KOPT-K1 (cell line): ENCODE measurements around the gene ABR.
"Not testable (repeated sequence)": the region's sequence is repeated elsewhere in the genome, so short reads cannot be mapped to it uniquely, and the experiment has no call there.

Source experiments
- H3K27ac ChIP-seq: fragments of 200-600 bp; sonication (generic); 2 replicates; pipeline ENCODE4 v1.5.1; 2016; ENCODE audit warnings: antibody characterized with exemption, mild to moderate bottlenecking, low read depth, low read length; ENCODE audit not compliant: poor library complexity, severe bottlenecking
- H3K36me3 ChIP-seq: fragments of 200-600 bp; sonication (generic); 2 replicates; pipeline ENCODE4 v1.5.1; 2017; ENCODE audit warnings: antibody characterized with exemption, mild to moderate bottlenecking, low read length, moderate library complexity; ENCODE audit not compliant: insufficient read depth
- H3K9me3 ChIP-seq: fragments of 200-600 bp; sonication (generic); 2 replicates; pipeline ENCODE4 v1.5.1; 2017; ENCODE audit warnings: antibody characterized with exemption, low read length, mild to moderate bottlenecking; ENCODE audit not compliant: insufficient read depth, poor library complexity, severe bottlenecking

ABR gene

GRCh38 chr17:980406-981291, 199.1 kb downstream of the ABR start:
- Histone ChIP-seq H3K27ac (no peak overlapping the region), H3K9me3 (no peaks in the 10 kb centered on the region), H3K36me3 (no peaks in the 10 kb centered on the region)

DNA sequence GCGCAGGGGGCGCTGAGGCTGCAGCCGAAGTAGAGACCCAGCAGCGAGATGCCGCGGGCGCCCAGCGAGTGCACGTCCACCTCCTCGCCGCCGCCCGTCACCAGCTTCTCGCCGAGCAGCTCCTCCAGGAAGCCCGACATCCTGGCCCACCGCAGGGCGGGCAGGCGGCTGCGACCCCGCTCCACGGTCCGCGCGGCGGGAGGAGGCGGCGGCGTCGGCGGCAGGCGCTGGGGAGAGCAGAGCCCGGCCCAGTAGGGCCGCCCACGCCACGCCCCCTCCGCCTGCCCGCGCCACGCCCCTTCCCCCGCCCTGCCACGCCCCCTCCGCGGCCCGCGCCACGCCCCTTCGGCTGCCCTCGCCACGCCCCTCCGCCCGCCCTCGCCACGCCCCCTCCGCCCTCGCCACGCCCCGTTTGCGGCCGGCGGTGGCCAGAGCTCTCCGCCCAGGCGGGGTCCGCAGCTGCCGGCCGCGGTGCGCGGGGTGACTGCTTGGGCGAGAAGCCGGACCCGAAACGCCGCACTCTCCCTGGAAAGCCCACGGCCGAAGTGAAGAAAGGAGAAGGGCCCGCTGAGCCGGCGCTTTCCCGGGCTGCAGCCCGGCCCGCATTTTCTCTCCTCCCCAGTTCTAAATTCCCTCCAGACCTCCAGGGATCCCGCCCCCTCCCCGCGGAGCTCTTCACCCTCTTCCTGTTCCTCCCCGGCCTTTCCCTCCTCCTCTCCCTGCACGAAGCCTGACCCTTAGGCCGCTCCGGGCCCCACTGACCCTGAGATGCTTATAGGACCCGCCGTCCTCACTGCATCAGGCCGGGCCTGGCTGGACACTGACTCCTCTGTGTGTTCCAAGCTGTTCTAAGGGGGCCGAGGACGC, 200.0 kb downstream of the ABR start, which contains the start of gene NXN:
Gene NXN, minus strand, starts transcription at position 238 of the 867 bp plus-strand sequence.
- H3K27ac ChIP-seq, result no peak within 1 kb of the TSS
- no peaks in the 10 kb centered on the region for H3K9me3 ChIP-seq
- H3K36me3 ChIP-seq, result no peaks in the 10 kb centered on the region

DNA sequence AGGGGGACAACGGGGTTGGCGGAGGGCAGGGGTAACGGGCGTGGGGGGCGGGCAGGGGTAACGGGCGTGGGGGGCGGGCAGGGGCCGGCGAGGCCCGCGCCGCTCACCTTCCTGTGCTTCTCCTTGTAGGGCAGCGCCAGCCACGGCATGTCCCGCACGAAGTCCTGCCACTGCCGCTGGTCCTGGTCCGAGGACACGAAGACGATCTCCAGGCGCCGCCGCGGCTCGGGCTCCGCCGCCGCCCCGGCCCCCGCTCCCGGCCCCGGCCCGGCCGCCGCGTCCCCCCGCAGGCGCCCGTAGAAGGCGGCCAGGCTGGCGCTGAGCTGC, 200.6 kb downstream of the ABR start:
- no peak overlapping the region for H3K27ac ChIP-seq
- H3K36me3 ChIP-seq, result no peaks in the 10 kb centered on the region
- no peaks in the 10 kb centered on the region for H3K9me3 ChIP-seq

GRCh38 chr17:978103-979093, 201.4 kb downstream of the ABR start:
- H3K36me3 ChIP-seq, result no peaks in the 10 kb centered on the region
- no peaks in the 10 kb centered on the region for H3K9me3 ChIP-seq
- H3K27ac ChIP-seq, result no peak overlapping the region

DNA sequence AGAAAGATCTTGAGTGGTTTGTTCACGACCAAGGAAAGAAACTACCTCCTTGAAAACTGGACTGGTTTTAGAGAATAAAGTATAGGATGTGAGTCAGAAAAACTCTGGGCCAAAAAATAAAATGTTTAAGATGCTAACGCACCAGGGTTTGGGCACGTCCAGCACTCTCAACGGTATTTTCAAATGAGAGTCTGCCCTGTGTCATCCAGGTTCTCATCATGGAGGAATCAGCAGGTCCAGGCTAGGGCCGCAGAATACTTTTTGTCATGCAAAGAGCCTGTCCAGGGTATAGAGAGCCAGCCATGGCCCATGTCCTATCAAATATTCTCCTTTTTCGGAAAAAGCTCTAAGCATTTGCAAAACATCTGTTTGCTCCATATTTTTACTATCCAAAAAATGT, 202.6 kb downstream of the ABR start:
- Histone ChIP-seq H3K27ac (no peak overlapping the region), H3K36me3 (no peaks in the 10 kb centered on the region), H3K9me3 (no peaks in the 10 kb centered on the region)

DNA sequence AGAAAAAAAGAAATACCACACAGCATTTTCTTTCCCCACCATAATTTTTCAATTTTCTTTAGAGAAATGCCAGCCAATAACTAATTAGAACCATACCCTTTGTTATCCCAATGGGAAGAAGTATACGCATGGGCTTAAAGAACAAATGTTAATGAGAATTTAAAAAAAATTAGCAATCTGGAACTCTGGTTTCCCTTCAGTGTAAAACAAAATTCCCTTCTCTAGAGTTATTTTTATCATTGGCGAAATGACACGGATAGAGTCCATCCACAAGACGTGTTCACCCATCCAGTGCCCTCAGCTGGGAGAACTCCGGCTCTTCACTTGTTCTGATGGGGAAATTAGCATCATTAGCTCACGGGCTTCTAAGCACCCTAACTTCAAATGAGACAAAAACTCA, 203.5 kb downstream of the ABR start:
- H3K27ac ChIP-seq, result no peak overlapping the region
- no peaks in the 10 kb centered on the region for H3K36me3 ChIP-seq
- no peaks in the 10 kb centered on the region for H3K9me3 ChIP-seq

GRCh38 chr17:975371-975915, 204.3 kb downstream of the ABR start:
- Histone ChIP-seq H3K9me3 (no peaks in the 10 kb centered on the region), H3K36me3 (no peaks in the 10 kb centered on the region), H3K27ac (no peak overlapping the region)

- not testable (repeated sequence) for H3K9me3 ChIP-seq, H3K27ac ChIP-seq, H3K36me3 ChIP-seq
Observed at GRCh38 chr17:974778-975177, 205.0 kb downstream of the ABR start.

DNA sequence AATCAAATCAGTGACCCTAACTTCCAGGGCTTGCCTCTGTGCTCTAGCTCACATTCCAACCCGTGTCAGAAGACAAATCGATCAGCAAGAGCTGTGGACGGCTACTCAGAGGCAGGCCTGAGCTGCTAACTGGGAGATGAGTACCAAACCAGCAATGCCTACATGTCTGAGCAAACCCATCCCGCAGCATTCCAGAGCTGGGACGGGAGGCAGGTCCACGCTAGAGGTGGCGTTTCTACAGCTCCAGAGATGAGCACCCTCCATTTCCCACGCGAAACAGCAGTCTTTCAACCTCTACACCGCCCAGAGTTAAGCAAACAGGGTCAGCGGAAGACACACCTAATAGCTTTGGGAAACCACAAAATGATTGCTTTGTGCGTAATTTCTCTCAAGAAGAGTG, 206.7 kb downstream of the ABR start:
- H3K36me3 ChIP-seq, result no peaks in the 10 kb centered on the region

DNA sequence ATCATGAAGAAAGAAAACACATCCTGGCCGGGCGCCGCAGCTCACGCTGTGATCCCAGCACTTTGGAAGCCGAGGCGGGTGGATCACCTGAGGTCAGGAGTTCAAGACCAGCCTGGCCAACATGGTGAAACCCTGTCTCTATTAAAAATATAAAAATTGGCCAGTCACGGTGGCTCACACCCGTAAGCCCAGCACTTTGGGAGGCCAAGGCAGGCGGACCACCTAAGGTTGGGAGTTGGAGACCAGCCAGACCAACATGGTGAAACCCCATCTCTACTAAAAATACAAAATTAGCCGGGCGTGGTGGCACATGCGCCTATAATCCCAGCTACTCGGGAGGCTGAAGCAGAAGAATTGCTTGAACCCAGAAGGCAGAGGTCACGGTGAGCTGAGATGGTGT, 207.9 kb downstream of the ABR start:
- H3K9me3 ChIP-seq, H3K36me3 ChIP-seq, H3K27ac ChIP-seq: not testable (repeated sequence)

More for the DNA sequence above, 206.7 kb downstream of the ABR start:
- H3K27ac ChIP-seq, result no peak overlapping the region
- no peaks in the 10 kb centered on the region for H3K9me3 ChIP-seq

- Histone ChIP-seq H3K27ac (no peak overlapping the region), H3K9me3 (no peaks in the 10 kb centered on the region), H3K36me3 (no peaks in the 10 kb centered on the region)
Observed at GRCh38 chr17:970364-970763, 209.4 kb downstream of the ABR start.

GRCh38 chr17:969811-970355, 209.9 kb downstream of the ABR start:
- H3K36me3 ChIP-seq, result no peaks in the 10 kb centered on the region

DNA sequence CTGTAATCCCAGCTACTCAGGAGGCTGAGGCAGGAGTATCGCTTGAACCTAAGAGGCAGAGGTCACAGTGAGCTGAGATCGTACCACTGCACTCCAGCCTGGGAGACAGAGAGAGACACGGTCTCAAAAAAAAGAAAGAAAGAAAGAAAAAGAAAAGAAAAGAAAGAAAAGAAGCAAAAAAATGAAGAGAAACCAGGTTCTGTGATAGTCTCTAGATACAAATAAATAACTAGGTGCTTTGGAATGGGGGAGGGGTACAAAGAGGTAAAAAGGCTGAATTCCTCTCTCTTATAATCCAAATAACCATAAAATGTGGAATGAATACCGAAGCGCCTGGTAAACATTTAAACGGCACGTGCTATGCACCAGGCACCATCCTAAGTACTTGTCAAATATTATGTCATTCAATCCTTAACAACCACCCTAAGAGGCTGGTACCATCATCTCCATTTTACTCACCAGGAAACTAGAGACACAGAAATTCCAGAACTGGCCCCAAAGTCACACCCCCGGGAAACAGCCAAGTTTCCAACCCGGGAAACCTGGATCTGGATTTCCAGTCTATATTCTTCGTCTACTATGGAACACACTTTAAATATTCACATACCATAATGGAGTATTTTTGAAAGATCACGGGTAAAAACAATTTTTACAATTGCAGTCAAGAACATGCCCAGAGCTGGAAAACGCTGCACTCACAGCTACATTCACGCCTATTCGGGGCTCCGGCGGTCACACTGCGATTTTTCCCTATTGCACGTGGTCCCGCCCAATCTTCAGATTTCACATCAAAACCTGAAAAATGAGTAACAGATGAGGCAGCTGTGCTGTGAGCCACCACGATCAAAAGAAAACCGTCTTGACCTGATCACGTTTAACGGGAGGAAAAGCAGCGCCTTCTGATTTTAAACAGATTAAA, 210.7 kb downstream of the ABR start:
- no peak overlapping the region for H3K27ac ChIP-seq
- H3K36me3 ChIP-seq, result no peaks in the 10 kb centered on the region
- H3K9me3 ChIP-seq, result no peaks in the 10 kb centered on the region

More at GRCh38 chr17:969811-970355, 209.9 kb downstream of the ABR start:
- no peaks in the 10 kb centered on the region for H3K9me3 ChIP-seq
- no peak overlapping the region for H3K27ac ChIP-seq
